RWPE2 (cell line): ENCODE data around the gene PEAK1.

ENCODE experiments used
- ATAC-seq: fragments of 200-7000 bp; cut with Tn5 transposase; 3 replicates; pipeline ENCODE4 v1.9.1; 2021; ENCODE audit warnings: low read depth
- DNase-seq: peaks from one replicate; pipeline ENCODE4 v3.0.0-alpha.2; 2020; ENCODE audit warnings: low spot score
- H3K27ac ChIP-seq: fragments of 450-650 bp; 2 replicates; pipeline ENCODE4 v1.5.1; 2017; ENCODE audit warnings: mild to moderate bottlenecking; ENCODE audit not compliant: poor library complexity, severe bottlenecking
- H3K27me3 ChIP-seq: fragments of 250-450 bp; sonication (Bioruptor Pico); 2 replicates; pipeline ENCODE4 v1.5.1; 2021; ENCODE audit warnings: mild to moderate bottlenecking, moderate library complexity; ENCODE audit not compliant: insufficient read depth, poor library complexity, severe bottlenecking
- H3K36me3 ChIP-seq: fragments of 250-450 bp; sonication (Bioruptor Pico); 2 replicates; pipeline ENCODE4 v1.5.1; 2020; ENCODE audit warnings: low read depth, mild to moderate bottlenecking, moderate library complexity
- H3K4me1 ChIP-seq: fragments of 250-450 bp; sonication (Bioruptor Pico); 2 replicates; pipeline ENCODE4 v1.5.1; 2021; ENCODE audit warnings: mild to moderate bottlenecking, moderate library complexity; ENCODE audit not compliant: insufficient read depth, poor library complexity, severe bottlenecking
- H3K4me3 ChIP-seq: fragments of 250-450 bp; sonication (Bioruptor Pico); 2 replicates; pipeline ENCODE4 v1.5.1; 2021; ENCODE audit warnings: mild to moderate bottlenecking, moderate library complexity; ENCODE audit not compliant: severe bottlenecking
- H3K9me3 ChIP-seq: fragments of 250-450 bp; sonication (Bioruptor Pico); 2 replicates; pipeline ENCODE4 v1.5.1; 2021; ENCODE audit warnings: mild to moderate bottlenecking, moderate library complexity; ENCODE audit not compliant: severe bottlenecking
- TF ChIP-seq, protein P1 (sequence below): fragments of 450-650 bp; IDR thresholded peaks from one replicate; pipeline ENCODE4 v1.5.1; 2017; ENCODE audit warnings: mild to moderate bottlenecking, moderate library complexity; ENCODE audit not compliant: poor library complexity, severe bottlenecking

The PEAK1 gene

DNA sequence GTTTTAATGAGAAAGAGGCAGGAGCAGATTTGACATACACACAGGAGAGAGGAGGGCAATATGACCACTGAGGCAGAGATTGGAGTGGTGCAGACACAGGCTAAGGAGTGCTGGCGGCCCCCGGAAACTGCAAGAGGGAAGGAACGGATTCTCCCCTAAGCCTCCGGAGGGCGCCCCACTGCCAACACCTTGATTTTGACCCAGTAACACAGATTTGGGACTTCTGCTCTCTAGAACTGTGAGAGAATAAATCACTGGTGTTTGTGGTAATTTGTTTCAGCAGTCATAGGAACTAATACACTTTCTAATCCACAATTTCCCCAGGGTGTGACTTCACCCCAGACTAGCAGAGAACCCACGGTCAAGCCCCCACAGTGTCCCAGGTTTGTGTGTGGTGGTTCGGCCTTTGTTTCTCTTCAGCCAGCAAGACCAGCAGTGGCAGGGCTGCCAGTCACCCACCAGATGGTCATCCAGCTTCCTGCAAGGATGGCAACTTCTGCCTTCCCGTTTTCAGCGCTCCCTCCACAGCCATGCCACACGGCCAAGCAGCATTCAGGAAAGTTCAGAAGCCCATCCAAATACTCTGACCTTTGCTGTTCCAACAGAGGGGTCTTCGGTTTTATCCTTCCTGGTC lies 325.4 kb downstream of the PEAK1 start:
- DNase-seq (no peak), ATAC-seq (no peak)
- Histone ChIP-seq H3K4me1 (no peaks in the 10 kb centered on the region), H3K9me3 (no peaks in the 10 kb centered on the region), H3K4me3 (no peak overlapping the region), H3K27me3 (no peaks in the 10 kb centered on the region), H3K36me3 (no peaks in the 10 kb centered on the region), H3K27ac (no peak overlapping the region)
- TF ChIP-seq, protein P1, sequence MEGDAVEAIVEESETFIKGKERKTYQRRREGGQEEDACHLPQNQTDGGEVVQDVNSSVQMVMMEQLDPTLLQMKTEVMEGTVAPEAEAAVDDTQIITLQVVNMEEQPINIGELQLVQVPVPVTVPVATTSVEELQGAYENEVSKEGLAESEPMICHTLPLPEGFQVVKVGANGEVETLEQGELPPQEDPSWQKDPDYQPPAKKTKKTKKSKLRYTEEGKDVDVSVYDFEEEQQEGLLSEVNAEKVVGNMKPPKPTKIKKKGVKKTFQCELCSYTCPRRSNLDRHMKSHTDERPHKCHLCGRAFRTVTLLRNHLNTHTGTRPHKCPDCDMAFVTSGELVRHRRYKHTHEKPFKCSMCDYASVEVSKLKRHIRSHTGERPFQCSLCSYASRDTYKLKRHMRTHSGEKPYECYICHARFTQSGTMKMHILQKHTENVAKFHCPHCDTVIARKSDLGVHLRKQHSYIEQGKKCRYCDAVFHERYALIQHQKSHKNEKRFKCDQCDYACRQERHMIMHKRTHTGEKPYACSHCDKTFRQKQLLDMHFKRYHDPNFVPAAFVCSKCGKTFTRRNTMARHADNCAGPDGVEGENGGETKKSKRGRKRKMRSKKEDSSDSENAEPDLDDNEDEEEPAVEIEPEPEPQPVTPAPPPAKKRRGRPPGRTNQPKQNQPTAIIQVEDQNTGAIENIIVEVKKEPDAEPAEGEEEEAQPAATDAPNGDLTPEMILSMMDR = no peak

DNA sequence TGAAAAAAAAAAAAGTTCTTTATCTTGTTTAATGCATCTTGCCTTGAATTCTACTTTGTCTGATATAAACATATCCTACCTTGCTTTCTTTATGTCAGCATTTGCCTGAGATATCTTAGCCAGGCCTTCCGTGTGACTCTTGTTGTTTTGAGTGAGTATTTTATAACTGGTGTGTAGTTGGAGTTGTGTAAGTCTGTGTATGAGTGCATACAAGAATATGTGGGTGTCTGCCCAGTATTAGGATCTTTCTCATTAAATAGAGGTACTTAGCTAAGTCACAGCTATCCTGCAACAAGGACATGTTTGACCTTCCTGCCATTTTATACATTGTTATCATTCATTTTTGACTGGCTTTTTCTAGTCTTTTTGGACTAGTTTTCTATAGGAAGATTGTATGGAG lies 326.5 kb downstream of the PEAK1 start:
- TF ChIP-seq, protein P1 = no peak
- no peak overlapping the region for H3K27ac ChIP-seq
- no peaks in the 10 kb centered on the region for H3K9me3 ChIP-seq
- ATAC-seq (no peak), DNase-seq (no peak)
- H3K36me3 ChIP-seq = no peaks in the 10 kb centered on the region
- no peaks in the 10 kb centered on the region for H3K4me1 ChIP-seq
- no peaks in the 10 kb centered on the region for H3K27me3 ChIP-seq
- H3K4me3 ChIP-seq = no peak overlapping the region

DNA sequence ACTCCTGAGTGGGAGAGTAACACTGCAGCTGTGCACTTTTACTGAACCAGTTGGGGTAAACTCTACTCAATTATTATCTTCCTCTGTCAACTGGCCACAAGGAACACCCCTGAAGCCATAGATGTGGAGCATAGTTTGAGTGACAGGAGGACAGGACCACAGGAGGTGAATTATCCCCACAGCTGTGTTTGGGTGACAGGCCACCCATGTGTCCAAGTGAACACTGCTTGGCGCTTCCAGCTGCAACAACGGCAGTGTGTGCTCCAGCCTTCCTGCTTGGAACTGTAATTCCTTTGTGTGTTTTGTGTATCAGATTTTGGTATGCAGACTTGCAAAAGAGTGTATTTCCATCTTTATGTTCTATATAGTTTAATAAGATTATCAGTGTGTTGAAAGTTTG lies 328.8 kb downstream of the PEAK1 start:
- no peaks in the 10 kb centered on the region for H3K4me1 ChIP-seq
- H3K36me3 ChIP-seq = no peaks in the 10 kb centered on the region
- TF ChIP-seq, protein P1 = no peak
- H3K27me3 ChIP-seq = no peaks in the 10 kb centered on the region
- no peak for DNase-seq
- no peaks in the 10 kb centered on the region for H3K9me3 ChIP-seq
- no peak overlapping the region for H3K27ac ChIP-seq
- no peak overlapping the region for H3K4me3 ChIP-seq
- ATAC-seq = no peak

DNA sequence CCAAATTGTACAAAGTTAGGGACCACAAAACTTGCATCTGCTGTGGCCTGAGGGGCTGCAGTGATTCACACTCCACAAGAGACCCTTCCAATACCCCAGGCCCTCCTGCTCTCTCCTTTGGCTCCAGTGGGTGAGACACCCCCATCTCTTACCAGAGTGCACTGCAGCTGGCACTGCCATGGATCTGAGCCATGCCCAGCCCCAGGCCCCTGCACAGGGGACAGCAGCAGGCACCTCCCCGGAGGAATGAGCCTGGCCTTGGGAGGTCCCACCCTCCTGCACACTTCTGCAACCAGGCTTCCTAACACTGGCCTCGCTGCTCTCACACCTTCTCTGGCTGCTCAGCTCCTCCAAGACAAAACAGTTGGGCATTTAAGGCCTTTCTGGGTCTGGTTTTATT lies 332.7 kb downstream of the PEAK1 start:
- no peaks in the 10 kb centered on the region for H3K4me1 ChIP-seq
- H3K9me3 ChIP-seq = no peaks in the 10 kb centered on the region
- no peaks in the 10 kb centered on the region for H3K36me3 ChIP-seq
- TF ChIP-seq, protein P1 = no peak
- no peak overlapping the region for H3K4me3 ChIP-seq
- H3K27me3 ChIP-seq = no peaks in the 10 kb centered on the region
- H3K27ac ChIP-seq = no peak overlapping the region
- ATAC-seq (no peak), DNase-seq (no peak)

DNA sequence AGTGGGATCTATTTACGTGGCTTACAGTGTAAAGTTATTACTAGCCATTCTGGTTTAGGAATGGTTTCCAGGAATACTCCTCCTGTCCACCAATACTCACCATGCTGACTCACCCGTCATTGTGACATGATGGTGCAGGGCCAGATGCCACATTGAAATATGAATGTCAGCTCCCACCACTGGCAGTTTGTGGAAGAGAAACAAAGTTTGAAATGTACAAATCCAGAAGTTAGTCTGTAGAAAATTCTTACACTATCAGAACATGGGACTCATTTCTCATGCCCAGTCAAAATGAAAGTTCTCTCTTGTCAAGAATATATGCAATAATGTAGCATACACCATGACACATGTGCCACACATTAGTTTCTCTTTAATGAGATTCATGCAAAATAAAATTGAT lies 334.6 kb downstream of the PEAK1 start:
- no peaks in the 10 kb centered on the region for H3K36me3 ChIP-seq
- DNase-seq = no peak
- ATAC-seq = no peak

More for the DNA sequence above, 334.6 kb downstream of the PEAK1 start:
- Histone ChIP-seq H3K4me3 (no peak overlapping the region), H3K9me3 (no peaks in the 10 kb centered on the region), H3K27me3 (no peaks in the 10 kb centered on the region), H3K4me1 (no peaks in the 10 kb centered on the region), H3K27ac (no peak overlapping the region)
- TF ChIP-seq, protein P1 = no peak
